Mucosa of stomach (tissue), 1 donor: ENCODE results near the gene TCP10L.
"Not testable (repeated sequence)": the region's sequence is repeated elsewhere in the genome, so short reads cannot be mapped to it uniquely, and the experiment has no call there.

Experiments used
- H3K27me3 ChIP-seq: one replicate; pipeline ENCODE4 v1.7.0; 2013; ENCODE audit warnings: mild to moderate bottlenecking, low read length; ENCODE audit not compliant: control insufficient read depth, insufficient read depth
- H3K36me3 ChIP-seq: one replicate; pipeline ENCODE4 v1.7.0; 2013; ENCODE audit warnings: low read length; ENCODE audit not compliant: control insufficient read depth, insufficient read depth
- H3K4me1 ChIP-seq: one replicate; pipeline ENCODE4 v1.7.0; 2013; ENCODE audit warnings: mild to moderate bottlenecking, low read length; ENCODE audit not compliant: control insufficient read depth, insufficient read depth
- H3K4me3 ChIP-seq: one replicate; pipeline ENCODE4 v1.7.0; 2013; ENCODE audit warnings: low read length
- H3K9ac ChIP-seq: one replicate; pipeline ENCODE4 v1.7.0; 2013; ENCODE audit warnings: mild to moderate bottlenecking, low read length, moderate library complexity
- H3K9me3 ChIP-seq: one replicate; pipeline ENCODE4 v1.7.0; 2013; ENCODE audit warnings: mild to moderate bottlenecking, low read length, moderate library complexity; ENCODE audit not compliant: control insufficient read depth
- donor health status: Pancreatic carcinoma.

The TCP10L gene

DNA sequence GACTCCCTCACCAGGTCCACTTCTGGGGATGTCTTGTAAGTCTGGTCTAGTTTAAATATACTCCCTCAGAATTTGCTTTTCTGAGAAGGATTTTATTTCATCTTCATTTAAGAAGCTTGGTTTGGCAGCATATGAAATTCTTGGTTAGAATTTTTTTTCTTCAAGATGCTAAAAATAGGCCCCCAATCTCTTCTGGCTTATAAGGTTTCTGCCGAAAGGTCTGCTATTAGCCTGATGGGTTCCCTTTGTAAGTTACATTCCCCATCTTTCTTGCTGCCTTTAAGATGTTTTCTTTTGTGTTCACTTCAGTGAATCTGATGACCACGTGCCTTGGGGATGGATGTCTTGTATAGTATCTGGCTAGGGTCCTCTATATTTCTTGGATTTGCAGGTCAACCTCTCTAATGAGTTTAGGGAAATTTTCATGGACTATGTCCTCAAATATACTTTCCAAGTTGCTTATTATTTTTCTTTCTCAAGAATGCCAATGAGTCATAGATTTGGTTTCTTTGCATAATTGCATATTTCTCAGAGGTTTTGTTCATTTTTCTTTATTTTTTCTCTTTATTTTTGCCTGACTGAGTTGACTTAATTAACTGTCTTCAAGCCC, 19.4 kb downstream of the TCP10L start:
- Histone ChIP-seq H3K4me3 (no peak overlapping the region), H3K4me1 (peaks cover 4% of the 10 kb centered on the region), H3K9ac (no peak overlapping the region), H3K36me3 (no peaks in the 10 kb centered on the region), H3K9me3 (no peaks in the 10 kb centered on the region), H3K27me3 (no peaks in the 10 kb centered on the region)

DNA sequence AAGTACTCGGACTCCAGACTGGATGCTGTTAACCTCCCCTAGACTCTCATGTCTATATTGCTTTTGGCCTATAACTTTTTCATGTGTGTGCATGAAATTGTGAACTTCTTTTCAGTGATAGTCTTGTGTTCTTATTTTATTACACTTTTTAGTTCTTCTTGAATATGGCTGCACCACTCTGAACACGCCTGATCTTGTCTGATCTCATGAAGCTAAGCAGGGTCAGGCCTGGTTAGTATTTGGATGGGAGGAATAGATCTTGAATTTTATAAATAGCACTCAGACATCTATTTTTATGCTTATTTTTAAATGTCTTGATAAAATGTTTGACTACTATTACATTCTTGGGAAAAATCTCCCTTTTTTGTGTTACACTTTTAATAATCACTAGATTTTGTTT, 22.4 kb downstream of the TCP10L start:
- H3K4me1 ChIP-seq, result no peaks in the 10 kb centered on the region
- no peaks in the 10 kb centered on the region for H3K36me3 ChIP-seq
- no peaks in the 10 kb centered on the region for H3K9me3 ChIP-seq
- no peaks in the 10 kb centered on the region for H3K27me3 ChIP-seq
- no peak overlapping the region for H3K4me3 ChIP-seq
- no peak overlapping the region for H3K9ac ChIP-seq

DNA sequence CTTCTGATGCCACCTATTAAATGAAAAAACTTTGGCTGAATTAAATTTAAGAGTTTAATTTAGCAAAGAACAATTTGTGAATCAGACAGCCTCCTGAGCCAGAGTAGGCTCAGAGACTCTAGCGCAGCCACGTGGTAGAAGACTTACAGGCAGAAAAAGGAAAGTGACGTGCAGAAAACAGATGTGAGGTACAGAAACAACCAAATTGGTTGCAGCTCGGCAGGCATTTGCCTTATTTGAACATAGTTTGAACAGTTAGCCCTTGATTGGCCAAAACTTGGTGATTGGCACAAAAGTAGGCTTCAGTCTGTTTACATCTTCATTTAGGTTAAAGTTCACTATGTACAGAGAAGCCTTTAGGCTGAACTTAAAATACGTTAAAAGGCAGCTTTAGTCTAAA, 22.9 kb downstream of the TCP10L start:
- Histone ChIP-seq H3K36me3 (no peaks in the 10 kb centered on the region), H3K9me3 (no peaks in the 10 kb centered on the region), H3K4me3 (no peak overlapping the region), H3K4me1 (no peaks in the 10 kb centered on the region), H3K27me3 (no peaks in the 10 kb centered on the region), H3K9ac (no peak overlapping the region)

DNA sequence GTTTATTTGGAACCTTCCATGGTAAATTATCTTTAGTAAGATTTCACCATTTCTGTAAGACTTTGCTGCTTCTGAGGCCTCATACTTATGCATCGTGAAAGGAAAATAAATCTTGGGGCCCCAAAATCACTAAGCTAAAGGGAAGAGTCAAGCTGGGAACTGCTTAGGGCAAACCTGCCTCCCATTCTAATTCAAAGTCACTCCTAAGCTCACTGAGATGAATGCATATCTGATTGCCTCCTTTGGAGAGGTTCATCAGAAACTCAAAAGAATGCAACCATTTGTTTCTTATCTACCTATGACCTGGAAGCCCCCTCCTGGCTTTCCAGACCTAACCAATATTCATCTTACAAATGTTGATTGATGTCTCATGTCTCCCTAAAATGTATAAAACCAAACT, 23.8 kb downstream of the TCP10L start:
- H3K9ac ChIP-seq, H3K36me3 ChIP-seq, H3K4me1 ChIP-seq, H3K4me3 ChIP-seq, H3K9me3 ChIP-seq, H3K27me3 ChIP-seq: not testable (repeated sequence)

DNA sequence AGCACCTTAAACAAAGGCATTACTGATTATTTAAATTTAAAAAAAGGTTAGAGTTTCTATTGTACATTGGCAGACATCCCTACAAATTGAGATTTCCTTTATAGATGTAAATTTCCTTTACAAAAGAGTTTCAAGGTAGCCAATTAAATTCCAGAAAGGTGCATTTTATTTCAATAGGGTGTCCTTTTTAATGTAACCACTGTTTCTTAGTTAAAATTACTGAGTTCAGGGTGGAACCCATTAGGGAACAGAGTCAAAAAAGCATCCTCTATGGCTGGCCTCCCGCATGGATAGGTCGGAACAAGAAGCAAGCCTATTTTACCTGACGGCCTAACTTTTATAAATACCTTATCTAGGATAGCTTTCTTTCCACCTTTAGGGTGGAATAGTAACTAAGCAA, 24.4 kb downstream of the TCP10L start:
- Histone ChIP-seq H3K4me3 (no peak overlapping the region), H3K4me1 (no peaks in the 10 kb centered on the region), H3K36me3 (no peaks in the 10 kb centered on the region), H3K9me3 (no peaks in the 10 kb centered on the region), H3K27me3 (no peaks in the 10 kb centered on the region), H3K9ac (no peak overlapping the region)

DNA sequence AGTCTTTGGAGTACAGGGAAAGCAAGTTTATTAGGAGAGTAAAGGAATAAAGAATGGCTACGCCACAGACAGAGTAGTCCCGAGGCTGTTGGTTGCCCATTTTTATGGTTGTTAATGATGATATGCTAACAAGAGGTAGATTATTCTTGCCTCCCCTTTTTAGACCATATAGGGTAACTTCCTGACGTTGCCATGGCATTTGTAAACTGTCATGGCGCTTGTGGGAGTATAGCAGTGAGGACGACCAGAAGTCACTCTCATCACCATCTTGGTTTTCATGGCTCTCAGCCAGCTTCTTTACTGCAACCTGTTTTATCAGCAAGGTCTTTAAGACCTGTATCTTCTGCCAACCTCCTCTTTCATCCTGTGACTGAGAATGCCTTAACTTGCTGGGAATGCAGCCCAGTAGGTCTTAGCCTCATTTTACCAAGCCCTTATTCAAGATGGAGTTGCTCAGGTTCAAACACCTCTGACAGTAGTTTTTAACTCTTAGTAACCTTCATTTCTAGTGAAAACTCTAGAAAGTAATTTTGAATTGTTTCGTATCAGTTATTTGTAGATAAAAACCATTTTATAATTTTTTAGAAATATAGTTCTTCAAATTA, 26.2 kb downstream of the TCP10L start:
- no peak overlapping the region for H3K9ac ChIP-seq
- no peaks in the 10 kb centered on the region for H3K9me3 ChIP-seq
- H3K36me3 ChIP-seq, result no peaks in the 10 kb centered on the region
- no peaks in the 10 kb centered on the region for H3K27me3 ChIP-seq
- no peak overlapping the region for H3K4me3 ChIP-seq
- no peaks in the 10 kb centered on the region for H3K4me1 ChIP-seq

DNA sequence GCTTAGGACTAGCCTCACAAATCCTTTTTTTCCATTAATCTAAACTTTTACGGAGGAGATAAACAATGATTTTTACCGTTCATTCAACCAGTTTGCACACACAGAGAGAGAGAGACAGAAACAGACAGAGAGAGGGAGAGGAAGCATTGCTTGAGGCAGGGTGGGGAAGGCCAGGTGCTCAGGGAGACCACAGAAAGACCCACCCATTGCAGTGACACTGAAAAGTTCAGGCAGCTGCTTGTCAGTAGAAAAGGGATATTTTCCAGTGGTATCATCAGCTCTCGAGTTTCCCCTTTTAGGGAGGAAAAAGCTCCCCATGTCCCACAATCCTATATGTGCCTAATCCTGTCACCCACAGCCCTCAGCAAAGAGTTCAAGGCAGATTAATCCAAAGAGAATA, 27.2 kb downstream of the TCP10L start:
- Histone ChIP-seq H3K36me3 (no peaks in the 10 kb centered on the region), H3K27me3 (no peaks in the 10 kb centered on the region), H3K9ac (no peak overlapping the region), H3K4me3 (no peak overlapping the region), H3K4me1 (no peaks in the 10 kb centered on the region), H3K9me3 (no peaks in the 10 kb centered on the region)

DNA sequence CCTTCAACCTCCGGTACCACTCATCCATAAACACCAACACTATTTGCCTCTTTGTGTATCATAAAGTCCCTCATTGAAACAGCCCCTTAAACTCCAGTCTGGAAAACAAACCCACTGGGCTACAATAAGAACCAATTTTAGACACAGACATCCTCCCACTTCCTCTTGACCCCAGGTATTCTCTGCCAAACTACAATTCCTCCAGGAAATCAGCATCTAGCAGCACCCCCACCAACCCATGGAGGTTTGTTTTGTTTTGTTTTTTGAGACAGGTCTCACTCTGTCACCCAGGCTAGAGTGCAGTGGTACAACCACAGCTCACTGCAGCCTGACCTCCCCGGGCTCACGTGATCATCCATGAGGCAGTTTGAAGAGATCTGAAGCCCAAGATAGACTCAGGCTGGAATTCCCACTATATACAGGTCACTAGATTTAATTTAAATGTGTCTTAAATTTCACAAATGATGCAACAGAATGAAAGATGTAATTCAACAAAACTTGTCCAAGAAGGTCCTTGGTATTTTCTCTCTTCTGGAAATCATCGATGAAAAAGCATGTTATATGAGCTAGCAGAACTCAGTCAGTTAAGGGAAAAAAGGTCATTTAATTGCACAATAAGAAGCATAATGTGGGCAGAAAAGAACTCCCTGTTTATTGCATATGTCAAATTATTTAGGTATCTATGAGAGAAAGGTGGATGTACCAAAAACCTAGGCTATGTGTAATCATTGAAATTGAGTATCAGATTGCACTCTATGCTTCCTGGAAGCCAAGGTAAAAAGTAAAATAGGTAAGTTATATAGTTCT, 30.3 kb downstream of the TCP10L start:
- no peaks in the 10 kb centered on the region for H3K4me1 ChIP-seq
- no peaks in the 10 kb centered on the region for H3K36me3 ChIP-seq
- H3K4me3 ChIP-seq, result no peak overlapping the region
- H3K27me3 ChIP-seq, result no peaks in the 10 kb centered on the region
- no peak overlapping the region for H3K9ac ChIP-seq
- no peaks in the 10 kb centered on the region for H3K9me3 ChIP-seq

DNA sequence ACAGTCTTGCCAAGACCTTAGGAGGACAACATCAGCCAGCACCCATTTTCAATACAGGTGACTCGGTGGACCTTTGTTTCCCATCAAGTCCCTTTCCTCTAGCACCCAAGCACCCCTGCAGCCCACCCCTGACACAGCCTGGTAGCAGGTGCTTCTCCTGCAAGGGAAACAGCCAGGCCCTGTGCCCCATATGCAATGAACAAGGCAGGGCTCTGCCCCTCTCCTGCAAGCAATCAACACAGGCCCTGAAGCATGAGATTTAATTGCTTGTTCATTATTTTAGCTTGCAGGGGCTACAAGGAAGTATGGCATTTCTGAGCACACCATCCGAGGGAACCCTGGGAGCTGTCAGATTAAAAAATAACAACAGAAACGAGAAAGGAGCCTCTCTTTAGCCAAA, 35.4 kb downstream of the TCP10L start:
- Histone ChIP-seq H3K9me3 (no peaks in the 10 kb centered on the region), H3K4me1 (no peaks in the 10 kb centered on the region), H3K4me3 (no peak overlapping the region)

DNA sequence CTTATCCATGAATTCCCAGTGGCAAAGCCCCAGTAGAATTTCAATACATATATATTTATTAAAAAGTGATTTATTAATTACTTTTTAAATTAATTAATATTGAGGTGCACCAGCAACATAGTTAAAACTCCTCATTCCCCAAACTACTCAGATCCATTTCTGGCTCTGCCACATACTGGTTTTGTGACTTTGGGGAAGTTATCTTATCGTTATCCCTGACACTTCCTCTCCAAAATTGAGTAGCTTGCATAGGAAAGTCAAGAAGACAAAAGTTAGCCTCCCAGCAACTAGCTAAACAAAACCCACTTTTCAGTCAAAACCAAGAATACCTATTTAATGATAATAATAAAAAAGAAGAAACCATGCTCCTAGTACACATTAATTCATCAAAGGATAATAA, 35.9 kb downstream of the TCP10L start:
- H3K9me3 ChIP-seq, result no peaks in the 10 kb centered on the region
- no peaks in the 10 kb centered on the region for H3K27me3 ChIP-seq
- H3K36me3 ChIP-seq, result no peaks in the 10 kb centered on the region
- no peak overlapping the region for H3K9ac ChIP-seq
- no peak overlapping the region for H3K4me3 ChIP-seq
- H3K4me1 ChIP-seq, result no peaks in the 10 kb centered on the region

More for the DNA sequence above, 35.4 kb downstream of the TCP10L start:
- no peak overlapping the region for H3K9ac ChIP-seq
- H3K27me3 ChIP-seq, result no peaks in the 10 kb centered on the region
- H3K36me3 ChIP-seq, result no peaks in the 10 kb centered on the region

DNA sequence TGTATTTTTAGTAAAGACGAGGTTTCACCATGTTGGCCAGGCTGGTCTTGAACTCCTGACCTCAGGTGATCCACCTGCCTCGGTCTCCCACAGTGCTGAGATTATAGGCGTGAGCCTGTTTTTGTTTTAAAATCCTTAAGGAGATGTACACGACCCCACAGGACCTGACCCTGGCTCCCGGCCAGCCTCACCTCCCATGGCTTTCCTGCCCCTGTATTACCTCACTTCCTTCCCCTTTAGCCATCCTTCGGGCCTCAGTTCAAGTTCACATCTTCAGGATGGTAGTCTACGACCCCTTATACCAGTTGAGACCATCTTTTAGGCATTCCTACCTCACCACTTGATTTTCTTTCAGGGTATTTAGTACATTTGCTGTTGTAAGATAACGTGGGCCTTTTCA, 36.3 kb downstream of the TCP10L start:
- H3K9ac ChIP-seq, result no peak overlapping the region
- no peaks in the 10 kb centered on the region for H3K9me3 ChIP-seq
- no peaks in the 10 kb centered on the region for H3K36me3 ChIP-seq
- H3K4me1 ChIP-seq, result no peaks in the 10 kb centered on the region
- no peak overlapping the region for H3K4me3 ChIP-seq
- no peaks in the 10 kb centered on the region for H3K27me3 ChIP-seq

DNA sequence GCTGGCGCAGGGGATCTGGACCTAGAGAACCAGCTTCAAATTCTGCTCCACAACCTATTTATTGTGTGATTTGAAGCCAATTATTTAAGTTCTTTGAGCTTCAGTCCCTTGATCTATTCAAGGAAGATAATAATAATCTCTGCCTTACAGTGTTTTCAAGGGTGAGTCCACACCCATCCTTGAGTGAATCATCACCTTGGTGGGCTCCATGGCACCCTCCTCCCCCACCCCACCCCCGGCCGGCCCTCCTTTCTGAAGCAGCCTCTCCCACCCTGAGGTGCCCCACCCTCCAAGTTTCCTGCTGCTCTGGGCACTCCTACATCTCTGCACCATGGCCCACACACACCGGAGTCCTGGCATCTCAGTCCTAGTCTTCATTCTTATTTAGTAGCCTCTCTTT, 38.3 kb downstream of the TCP10L start:
- Histone ChIP-seq H3K4me3 (no peak overlapping the region), H3K4me1 (no peaks in the 10 kb centered on the region), H3K36me3 (no peaks in the 10 kb centered on the region), H3K27me3 (no peaks in the 10 kb centered on the region), H3K9ac (no peak overlapping the region), H3K9me3 (no peaks in the 10 kb centered on the region)
